ENCODE results near the gene HBS1L. TPM values are rescaled to one million over a fixed set of nuclear protein-coding genes. Genes with fewer than 3 reads are reported as not detected.

The HBS1L gene
- 64.4 and 120 TPM in 2 replicates for total RNA-seq

GRCh38 chr6:135054569-135055498, at the start of gene HBS1L:
HBS1L (minus strand) TSS chr6:135054822; CDS start chr6:135054691, 131 bp downstream.

GRCh38 chr6:134949927-134950326, 104.7 kb downstream of the HBS1L start, which contains the start of gene ALDH8A1:
ALDH8A1 (minus strand) TSS chr6:134950101; CDS start chr6:134950053, 48 bp downstream.

Other genes with a start within 250 kb of the HBS1L start
- gene ALDH8A1, start 104.7 kb downstream of the HBS1L start, total RNA-seq, result 0.11 and 1.6 TPM in 2 replicates
- 0.79 TPM in 1 of 2 replicates, not detected in the other for gene MYB, start 126.5 kb upstream of the HBS1L start, total RNA-seq